Measurements from ENCODE around the gene BRCA1.
"Not testable (repeated sequence)": the region's sequence is repeated elsewhere in the genome, so short reads cannot be mapped to it uniquely, and the experiment has no call there.

Gene BRCA1

DNA sequence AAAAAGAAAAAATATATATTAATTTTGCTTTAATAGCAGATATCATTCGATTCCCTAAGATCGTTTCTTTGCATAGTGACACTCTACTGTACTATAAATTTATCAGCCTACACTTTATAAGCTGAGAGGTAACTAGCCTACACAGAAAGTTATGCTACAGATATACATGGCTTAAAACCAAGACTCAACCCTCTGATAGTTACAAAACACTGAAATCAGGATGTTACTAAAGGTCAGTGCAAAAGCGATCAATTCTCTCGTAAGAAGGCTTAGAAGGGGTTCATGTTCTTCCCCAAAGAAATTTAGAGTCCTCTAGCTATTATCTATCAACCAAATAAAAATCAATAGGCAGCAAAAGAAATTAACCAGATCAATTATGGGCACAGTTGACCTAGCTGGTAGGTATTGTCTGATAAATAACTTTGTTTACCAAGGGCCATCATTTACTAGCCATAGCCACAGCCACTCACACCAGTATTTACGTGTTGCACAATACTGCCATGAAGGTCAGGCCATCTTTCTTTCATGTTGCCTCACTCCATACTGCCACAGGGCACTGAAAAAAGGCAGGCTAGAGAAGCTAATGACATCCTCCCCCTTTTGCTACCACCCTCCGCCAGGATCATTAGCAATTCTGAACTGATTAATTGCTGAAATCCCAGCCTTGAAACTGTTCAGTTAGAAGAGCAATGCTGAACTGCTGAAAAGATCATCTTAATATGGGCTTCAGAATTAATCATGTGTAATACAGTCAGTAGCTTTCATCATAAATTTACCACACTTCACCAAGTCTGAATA is 56.4 kb downstream of the BRCA1 start:
- DNase-seq: no peak

DNA sequence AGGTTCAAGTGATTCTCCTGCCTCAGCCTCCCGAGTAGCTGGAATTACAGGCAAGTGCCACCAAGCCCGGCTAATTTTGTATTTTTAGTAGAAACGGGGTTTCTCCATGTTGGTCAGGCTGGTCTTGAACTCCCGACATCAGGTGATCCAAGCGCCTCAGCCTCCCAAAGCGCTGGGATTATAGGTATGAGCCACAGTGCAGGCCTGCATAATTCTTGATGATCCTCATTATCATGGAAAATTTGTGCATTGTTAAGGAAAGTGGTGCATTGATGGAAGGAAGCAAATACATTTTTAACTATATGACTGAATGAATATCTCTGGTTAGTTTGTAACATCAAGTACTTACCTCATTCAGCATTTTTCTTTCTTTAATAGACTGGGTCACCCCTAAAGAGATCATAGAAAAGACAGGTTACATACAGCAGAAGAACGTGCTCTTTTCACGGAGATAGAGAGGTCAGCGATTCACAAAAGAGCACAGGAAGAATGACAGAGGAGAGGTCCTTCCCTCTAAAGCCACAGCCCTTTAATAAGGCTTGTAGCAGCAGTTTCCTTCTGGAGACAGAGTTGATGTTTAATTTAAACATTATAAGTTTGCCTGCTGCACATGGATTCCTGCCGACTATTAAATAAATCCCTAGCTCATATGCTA is 62.1 kb downstream of the BRCA1 start:
- no peak for DNase-seq

DNA sequence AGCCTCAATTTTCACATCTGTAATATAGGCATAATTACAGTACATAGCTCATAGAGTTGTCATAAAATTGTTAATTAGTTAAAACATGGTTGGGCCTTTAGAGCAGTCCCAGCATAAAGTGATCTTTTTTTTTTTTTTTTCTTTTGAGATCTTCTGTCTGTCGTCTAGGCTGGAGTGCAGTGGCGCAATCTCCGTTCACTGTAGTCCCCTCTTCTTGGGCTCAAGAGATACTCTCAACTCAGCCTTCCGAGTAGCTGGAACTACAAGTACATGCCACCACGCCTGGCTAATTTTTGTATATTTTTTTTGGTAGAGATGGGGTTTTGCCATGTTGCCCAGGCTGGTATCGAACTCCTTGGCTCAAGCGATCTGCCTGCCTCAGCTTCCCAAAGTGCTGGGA is 69.1 kb downstream of the BRCA1 start:
- no peak for DNase-seq

DNA sequence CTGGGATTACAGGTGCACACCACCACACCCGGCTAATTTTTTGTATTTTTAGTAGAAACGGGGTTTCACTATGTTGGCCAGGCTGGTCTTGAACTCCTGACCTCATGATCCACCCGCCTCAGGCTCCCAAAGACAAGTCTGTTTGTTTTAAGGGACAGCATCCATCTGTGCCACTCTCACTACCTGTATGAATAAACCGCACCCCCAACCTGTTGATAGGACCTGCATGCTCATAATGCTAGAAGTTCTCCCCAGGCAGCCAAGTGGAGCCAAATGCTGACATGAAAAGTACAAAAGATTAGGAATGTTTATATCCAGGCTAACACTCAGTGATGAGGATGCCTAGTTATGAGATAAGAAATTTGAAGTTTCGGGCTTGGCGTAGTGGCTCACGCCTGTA is 72.2 kb downstream of the BRCA1 start:
- DNase-seq: not testable (repeated sequence)

DNA sequence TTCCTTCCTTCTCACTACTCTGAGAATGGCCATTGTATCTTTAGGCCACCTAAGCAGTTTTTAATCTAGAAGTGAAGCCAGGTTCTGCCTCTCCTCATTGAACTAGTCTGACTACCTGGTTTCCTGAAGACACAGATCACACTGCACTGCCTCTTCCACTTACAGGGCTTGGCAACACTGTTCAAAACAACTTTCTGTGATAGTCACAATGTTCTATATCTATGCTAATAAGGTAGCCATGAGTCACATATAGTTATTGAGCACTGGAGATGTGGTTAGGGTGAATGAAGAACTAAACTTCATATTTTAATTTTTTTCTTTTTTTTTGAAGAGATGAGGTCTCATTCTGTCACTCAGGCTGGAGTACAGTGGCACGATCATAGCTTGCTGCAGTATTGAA is 73.2 kb downstream of the BRCA1 start:
- no peak for DNase-seq

DNA sequence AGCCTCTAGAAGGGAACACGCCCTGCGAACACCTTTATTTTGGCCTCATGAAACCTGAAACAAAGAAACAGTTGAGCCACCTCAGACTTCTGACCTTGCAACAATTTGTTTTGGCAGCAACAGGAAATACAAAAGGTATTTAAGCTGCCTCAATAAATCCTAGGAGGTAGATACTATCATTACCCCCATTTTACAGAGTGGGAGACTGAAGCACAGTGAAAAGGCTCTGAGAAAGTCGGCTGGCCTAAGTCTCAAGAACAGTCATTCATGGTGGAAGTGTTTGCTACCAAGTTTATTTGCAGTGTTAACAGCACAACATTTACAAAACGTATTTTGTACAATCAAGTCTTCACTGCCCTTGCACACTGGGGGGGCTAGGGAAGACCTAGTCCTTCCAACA is 81.1 kb downstream of the BRCA1 start:
- DNase-seq: no peak

DNA sequence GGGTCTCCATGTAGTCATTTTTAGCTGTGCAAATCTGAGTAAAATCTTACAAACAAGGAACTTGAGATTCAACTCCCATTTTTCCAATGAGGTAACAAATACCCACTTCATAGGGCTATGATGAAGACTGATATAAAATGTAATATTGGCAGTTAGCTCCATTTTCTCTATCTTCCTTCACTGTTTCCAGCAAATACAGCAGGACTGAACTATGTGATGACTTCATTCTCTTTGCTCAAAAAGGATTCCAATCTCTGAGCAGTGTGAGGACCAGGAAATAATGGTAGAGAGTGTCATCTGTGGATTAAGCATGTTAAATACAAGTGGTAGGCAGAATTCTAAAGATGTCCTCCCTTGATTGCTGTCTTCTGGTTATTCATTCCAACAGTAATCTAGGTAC is 81.9 kb downstream of the BRCA1 start:
- DNase-seq: no peak

DNA sequence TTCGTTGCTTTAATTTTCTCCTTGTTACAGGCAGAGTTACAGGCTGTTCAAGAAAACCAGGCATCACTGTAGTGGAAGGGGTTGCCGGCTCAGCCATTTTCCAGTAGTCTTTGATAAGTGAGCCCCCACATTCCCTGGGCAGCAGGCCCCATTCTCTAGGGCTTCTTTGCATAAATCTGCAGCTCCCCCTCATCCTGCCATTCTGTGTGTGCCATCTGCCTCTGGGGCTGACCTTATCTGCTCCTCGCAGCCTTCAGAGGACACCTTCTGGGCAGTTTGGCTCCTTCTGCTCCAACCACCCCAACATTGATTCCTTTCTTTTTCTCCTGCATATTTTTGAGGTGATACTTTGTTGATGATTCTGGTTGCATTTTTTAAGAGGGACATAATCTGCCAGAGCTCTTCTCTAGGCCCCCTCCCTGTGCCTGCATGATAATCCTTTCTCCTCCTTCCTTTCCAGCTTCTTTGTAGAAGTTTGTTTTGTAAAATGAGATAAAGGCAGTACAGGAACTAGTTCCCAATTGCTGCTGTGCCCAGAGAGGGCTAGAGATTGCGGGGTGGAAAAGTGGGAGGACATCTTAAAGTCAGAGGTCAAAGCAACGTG is 83.0 kb downstream of the BRCA1 start:
- no peak for DNase-seq

DNA sequence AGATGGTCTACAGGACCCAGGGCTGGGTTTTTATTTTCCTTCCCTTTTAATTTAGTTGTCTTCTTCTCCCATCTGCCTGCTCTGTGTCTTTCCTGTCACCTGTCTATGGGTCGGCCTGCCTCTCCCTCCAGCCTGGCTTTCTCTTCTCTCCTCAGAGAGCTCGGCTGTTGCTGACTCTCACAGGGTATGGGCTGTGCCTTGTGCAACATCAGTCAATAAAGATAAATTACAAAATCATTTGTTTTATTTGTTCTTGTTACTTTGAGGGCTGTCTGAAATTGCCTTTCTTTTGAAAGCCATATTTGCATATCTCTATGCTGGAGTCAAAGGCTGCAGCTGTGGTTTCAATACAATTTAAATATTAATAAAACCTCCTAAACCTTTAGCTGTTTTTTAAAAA is 84.5 kb downstream of the BRCA1 start:
- no peak for DNase-seq

DNA sequence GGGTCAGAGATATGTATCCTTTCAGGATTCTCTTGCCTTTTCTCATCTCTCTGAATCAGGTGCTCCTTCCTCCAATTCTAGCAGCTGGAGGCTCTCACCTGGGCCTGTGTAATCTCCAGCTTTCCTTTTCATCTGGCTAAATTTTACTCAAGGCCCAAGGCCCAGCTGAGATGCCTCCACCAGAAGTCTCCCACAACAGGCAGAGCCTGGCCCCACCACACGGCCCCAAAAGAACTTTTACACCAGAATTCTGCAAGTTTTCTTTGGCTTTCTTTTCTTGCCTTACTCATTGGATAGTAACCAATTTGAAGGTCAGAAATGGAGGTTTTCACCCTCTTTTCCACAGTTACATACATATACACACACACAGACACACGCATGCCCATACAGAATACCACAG is 85.5 kb downstream of the BRCA1 start:
- no peak for DNase-seq

DNA sequence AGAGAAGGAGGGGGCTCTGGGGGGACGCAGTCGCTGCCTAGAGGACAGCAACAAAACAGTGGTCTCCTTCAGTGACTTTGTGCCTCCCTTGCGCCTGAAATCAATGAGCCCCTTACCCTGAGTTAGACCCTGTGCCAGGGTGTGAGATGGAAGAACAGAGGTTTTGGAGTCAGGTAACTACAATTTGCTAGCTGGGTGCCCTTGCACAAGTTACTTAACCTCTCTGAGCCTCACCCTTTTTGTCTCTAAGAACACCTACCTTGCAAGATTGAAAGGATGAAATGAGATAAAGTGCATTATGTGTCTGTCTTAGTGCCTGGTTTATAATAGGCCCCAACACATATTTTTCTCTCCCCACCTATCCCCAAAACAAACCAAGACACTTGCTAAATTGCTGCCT is 90.3 kb downstream of the BRCA1 start:
- DNase-seq: no peak

DNA sequence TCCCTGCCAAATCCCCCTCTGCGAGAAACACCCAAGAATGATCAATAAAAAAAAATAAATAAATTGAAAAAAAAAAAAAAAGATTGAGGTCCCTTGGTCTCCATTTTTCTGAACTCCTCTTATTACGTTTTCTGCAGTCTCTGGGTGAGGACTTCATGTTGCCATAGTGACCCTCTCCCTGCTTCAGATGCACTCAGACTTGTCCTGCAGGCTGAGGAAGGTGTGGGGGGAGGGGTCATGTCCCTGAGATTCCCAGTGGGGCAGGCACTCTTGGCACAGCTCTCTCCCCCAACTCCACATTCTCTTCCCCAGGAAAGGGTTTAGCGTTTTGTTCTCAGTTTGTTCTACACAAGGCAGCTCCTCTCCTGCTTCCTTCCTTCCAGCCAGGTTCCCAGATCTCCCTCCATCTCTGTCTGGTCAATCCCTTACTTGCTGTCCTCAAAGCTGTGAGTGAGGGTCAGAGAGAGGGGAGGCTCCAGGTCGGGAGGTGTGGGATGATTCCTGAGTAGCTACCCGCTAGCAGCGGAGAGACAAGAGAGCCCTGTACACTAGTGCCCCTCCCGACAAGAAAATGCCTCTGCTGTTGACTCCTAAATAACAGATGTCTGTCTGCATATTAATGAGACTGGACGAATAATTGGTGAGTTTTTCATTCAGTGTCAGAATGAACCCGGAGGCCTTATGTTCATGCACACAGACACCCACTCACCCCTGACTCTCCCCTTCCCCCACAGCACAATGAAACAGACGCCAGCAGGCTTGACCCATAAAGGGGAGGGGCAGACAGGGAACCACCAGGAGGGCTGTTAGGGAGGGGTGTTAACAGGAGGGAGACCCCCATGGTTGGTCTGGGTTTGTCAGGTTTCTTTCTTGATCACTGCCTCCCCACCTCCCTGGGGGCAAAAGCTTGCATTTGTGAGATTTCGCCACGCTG is 90.9 kb downstream of the BRCA1 start:
- no peak for DNase-seq

DNA sequence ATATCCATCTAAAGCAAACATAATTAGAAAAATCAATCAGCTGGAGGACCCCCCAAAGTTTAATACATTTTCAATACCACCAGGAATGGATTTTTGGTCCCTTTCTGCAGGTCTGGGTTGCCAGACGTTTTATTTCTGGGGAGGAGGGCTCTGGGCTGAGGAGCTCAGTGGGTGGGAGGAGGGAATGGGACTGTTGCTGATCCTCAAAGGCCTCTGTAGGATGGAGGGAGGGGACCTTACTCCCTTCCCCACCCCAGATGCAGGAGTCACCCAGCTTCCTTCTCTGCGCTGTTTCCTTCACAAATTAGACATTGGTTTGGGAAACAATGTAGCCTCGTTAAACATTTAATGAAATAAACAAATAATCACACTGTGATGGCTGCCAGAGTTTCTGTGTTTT is 93.5 kb downstream of the BRCA1 start:
- no peak for DNase-seq

DNA sequence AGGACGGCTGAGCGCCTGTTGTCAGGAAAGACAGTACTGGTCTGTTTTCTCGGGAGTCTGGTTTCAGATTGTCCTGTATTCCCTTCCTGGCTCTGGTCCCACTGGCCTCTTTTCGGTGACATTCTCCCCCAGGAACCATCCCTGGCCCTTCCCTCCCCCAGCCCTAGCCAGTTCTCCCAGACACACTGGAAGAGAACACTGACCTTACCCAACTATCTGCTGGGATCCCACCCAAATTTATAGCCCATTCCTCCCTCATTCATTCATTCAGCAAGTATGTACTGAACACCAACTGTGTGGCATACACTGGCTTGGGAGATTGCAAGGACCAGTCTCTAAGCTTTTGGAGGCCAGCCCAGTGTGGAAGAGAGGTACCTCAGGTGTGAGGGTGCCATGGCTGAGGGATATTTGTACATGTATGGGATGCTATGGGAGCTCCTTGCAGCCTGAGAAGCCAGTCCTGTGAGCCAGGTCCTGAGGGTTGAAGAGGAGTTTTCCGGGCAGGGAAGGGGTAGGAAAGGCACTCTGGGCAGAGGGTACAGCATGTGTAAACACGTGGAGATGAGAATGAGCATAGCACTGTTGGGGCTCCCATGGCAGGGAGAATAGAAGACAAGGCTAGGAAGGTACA is 94.9 kb downstream of the BRCA1 start:
- DNase-seq: no peak

DNA sequence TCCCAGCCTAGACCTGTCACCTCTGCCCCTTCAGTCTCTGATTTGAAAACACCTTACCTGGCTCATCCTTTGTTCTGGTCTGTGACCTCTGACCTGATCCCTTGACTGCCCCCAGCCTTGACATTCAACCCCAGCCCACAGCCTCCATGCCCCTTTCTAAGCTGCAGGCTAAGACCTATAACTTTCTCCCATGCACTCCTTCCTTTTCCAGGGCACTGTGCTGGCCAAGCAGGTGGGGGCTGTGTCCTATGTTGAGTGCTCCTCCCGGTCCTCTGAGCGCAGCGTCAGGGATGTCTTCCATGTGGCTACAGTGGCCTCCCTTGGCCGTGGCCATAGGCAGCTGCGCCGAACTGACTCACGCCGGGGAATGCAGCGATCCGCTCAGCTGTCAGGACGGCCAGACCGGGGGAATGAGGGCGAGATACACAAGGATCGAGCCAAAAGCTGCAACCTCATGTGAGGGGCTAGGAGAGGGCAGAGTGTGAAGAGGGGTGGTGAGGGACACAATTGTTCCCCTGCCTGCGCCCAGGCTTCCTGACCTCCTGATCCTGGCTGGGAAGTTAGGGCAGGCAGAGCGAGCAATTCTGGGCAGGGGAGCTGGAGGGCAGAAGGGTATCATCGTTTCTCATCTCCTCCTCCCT is 96.8 kb downstream of the BRCA1 start:
- no peak for DNase-seq

DNA sequence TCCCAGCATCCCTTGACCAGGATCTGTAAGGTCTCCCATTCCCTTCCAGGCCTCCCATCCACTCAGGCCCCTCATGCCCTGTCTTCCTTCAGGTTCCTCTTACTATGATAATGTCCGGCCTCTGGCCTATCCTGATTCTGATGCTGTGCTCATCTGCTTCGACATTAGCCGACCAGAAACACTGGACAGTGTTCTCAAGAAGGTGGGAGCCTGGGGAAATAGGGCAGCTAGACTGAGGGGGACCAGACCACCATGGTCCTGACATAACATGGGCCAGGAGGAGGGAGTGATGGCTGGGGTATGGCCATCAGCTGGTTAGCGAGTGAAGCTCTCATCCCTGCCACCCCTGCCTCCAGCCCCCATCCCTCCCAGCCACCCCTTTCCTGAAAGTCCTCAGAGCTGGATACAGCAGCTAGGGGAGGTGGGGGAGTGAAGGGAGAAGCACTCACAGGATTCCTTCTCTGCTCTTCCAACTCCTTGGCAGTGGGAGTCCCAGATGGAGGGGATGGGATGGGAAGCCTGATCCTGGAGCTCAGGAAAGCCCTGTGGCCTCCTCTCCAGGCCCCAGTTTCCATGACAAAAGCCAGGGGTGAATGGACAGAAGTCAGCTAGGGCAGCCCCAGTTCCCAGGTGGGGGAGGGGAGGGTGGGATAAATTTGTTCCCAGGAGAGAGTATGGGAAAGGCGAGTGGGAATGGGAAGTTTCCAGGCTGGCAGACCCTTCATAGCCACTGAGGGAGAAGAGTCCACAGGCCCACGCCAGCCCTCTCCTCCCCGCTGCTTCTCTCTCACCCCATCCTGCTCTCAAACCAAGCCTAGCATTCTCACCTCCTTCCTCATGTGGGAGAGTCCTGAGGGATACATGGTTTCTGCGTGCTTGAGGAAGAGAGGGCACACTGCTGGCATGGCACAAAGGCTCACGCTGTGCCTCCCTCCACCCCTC is 97.8 kb downstream of the BRCA1 start:
- no peak for DNase-seq

DNA sequence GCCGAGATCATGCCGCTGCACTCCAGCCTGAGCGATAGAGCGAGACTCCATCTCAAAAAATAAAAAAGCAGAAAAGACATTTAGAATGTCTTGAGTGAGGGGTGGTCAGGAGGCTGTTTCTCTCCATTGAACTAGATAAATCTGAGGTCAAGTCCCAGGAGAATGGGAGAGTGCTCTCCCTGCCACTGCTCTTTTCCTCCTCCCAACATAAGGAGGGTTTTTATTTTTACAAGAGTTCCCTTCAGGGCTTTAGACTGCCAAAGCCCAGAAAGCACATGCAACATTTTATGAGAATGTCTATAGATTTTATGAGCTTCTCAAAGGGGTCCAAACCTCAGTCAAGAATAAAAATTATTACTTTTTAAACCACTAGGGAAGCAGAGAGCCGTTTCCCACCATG is 98.6 kb downstream of the BRCA1 start:
- no peak for DNase-seq

DNA sequence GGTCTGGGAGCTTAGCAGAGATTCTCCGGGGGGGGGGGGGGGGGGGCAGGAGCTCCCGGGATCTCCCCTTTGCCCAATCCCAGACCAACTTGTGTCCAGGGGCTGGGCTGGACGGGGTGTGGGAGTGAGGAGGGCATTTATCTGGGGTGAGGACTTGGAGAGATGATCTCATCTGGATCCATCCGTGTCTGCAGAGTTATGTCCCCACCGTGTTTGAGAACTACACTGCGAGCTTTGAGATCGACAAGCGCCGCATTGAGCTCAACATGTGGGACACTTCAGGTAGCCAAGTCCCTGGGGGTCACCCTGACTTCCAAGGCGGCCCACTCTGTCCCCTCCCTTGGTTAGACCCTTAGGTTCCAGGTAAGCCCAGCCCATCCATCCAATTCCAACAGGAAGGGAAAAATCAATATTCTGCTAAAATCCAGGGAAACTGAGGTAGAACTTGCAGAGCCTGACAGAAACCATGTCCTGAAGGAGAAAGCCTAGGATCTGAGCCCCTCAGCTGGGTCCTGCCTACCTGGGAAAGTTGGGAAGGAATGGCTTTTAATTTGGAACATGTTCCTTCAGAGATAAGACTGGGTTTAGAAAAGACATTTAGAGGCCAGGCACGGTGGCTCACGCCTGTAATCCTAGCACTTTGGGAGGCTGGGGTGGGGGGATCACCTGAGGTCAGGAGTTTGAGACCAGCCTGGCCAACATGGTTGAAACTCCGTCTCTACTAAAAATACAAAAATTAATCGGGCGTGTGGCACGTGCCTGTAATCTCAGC is 99.2 kb downstream of the BRCA1 start:
- no peak for DNase-seq

DNA sequence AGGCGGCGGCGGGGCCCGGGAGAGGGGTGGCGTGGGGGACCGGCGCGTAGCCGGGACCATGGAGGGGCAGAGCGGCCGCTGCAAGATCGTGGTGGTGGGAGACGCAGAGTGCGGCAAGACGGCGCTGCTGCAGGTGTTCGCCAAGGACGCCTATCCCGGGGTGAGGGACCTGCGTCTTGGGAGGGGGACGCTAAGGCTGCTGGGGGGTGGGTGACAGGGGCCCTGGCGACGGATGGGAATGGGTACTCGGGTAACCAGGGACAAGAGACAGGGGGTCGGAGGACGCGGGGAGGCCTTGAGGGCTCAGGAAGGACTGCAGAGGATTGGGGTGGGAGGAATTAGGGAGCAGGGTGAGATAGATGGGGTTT is 99.9 kb downstream of the BRCA1 start:
- no peak for DNase-seq

Data from inflammatory macrophage treated with lipopolysaccharide for 4 hours (primary cell).